Body of pancreas (tissue), 4 donors: Measurements from ENCODE around the gene ADAM33. TPM values are rescaled to one million over a fixed set of nuclear protein-coding genes. Genes with fewer than 3 reads are reported as not detected.

ENCODE experiments used
- ATAC-seq: fragments of 150-250 bp; one replicate; pipeline ENCODE4 v1.9.1; 2016
- DNase-seq, 4 donors: peaks; one replicate each; pipeline ENCODE4 v3.0.0-alpha.2; 2019
- H3K27ac ChIP-seq, 4 donors: fragments of 200-600 bp; sonication (generic); 1 replicate in 3 of 4; 2 replicates in 1 of 4; pipeline versions ENCODE4 v1.5.1 to v1.6.1; 2016 to 2019; ENCODE audit warnings: mild to moderate bottlenecking in 1 of 4, mixed read lengths in 1 of 4, moderate library complexity in 1 of 4
- H3K27me3 ChIP-seq, 2 donors: fragments of 200-600 bp; sonication (generic); one replicate each; pipeline ENCODE4 v1.6.0; 2016; ENCODE audit warnings: mild to moderate bottlenecking in 1 of 2
- H3K36me3 ChIP-seq, 2 donors: fragments of 200-600 bp; sonication (generic); replicated peaks in 1 of 2; 2 replicates each; pipeline ENCODE4 v1.5.1; 2016; ENCODE audit warnings: low read depth in 2 of 2; ENCODE audit not compliant: insufficient read depth in 1 of 2
- H3K4me1 ChIP-seq: fragments of 200-600 bp; sonication (generic); one replicate; pipeline ENCODE4 v1.6.0; 2016
- H3K4me3 ChIP-seq, 2 donors: fragments of 200-600 bp; sonication (generic); 1 replicate in 1 of 2; 2 replicates in 1 of 2; pipeline ENCODE4 v1.5.1; 2016 to 2019
- H3K9me3 ChIP-seq, 3 donors: fragments of 200-600 bp; sonication (generic); 1 replicate in 2 of 3; 2 replicates in 1 of 3; pipeline ENCODE4 v1.5.1; 2016
- POLR2A ChIP-seq, 3 donors: fragments of 450-650 bp; IDR thresholded peaks; one replicate each; pipeline ENCODE4 v1.6.1; 2016; ENCODE audit warnings: antibody characterized with exemption in 3 of 3, mild to moderate bottlenecking in 2 of 3
- WGBS, 2 donors: methylation state at CpG; one replicate each; pipeline ENCODE4 v1.1.5; 2017; 5-methylcytosine and 5-hydroxymethylcytosine counted together
- intact Hi-C: fragments of 100-400 bp; cut with DNase I; formaldehyde crosslinking; loops from one replicate; pipeline ENCODE4 v1.15.1; 2023
- total RNA-seq, 2 donors: library from RNA; depleted of rRNA; stranded (reverse); fragments of >200 nt; gene quantifications; one replicate each; pipeline ENCODE4 v1.1.0, GENCODE V29; 2016
- TF ChIP-seq, protein P1 (sequence below), 7 experiments: fragments of 450-650 bp in 4 of 7; fragments of 200-600 bp in 3 of 7; sonication (generic) in 3 of 7; IDR thresholded peaks; one replicate each; pipeline ENCODE4 v1.5.1; 2016 to 2019; ENCODE audit warnings: antibody characterized with exemption in 7 of 7

ADAM33 gene
- total RNA-seq, 2 donors from 2014 or later = 11.2 to 29.0 TPM

DNA sequence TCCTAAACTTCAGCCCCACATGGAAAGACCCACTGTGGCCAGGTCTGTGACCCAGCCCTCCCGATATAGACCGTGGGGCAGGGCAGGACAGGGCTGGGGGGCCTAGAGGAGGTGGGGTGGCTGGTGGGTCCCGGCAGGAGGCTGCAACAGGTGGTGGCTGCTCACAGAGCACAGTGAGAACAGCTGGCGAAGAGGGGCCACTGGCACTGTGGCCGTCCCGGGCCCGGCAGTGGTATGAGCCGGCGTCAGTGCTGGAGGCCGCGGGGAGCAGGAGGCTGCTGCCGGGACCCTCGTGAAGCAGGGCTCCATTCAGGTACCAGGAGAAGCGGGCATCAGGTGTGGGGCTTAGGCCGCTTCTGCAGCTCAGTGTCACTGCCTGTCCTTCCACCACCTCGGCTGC lies 17.2 kb upstream of the ADAM33 start:
- TF ChIP-seq, protein P1, sequence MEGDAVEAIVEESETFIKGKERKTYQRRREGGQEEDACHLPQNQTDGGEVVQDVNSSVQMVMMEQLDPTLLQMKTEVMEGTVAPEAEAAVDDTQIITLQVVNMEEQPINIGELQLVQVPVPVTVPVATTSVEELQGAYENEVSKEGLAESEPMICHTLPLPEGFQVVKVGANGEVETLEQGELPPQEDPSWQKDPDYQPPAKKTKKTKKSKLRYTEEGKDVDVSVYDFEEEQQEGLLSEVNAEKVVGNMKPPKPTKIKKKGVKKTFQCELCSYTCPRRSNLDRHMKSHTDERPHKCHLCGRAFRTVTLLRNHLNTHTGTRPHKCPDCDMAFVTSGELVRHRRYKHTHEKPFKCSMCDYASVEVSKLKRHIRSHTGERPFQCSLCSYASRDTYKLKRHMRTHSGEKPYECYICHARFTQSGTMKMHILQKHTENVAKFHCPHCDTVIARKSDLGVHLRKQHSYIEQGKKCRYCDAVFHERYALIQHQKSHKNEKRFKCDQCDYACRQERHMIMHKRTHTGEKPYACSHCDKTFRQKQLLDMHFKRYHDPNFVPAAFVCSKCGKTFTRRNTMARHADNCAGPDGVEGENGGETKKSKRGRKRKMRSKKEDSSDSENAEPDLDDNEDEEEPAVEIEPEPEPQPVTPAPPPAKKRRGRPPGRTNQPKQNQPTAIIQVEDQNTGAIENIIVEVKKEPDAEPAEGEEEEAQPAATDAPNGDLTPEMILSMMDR (IDR thresholded peaks at IDR 0.05) = no peak
- TF ChIP-seq POLR2A (IDR thresholded peaks at IDR 0.05) = no peak
- ATAC-seq (no peak), DNase-seq (no peak)
- Histone ChIP-seq H3K27me3 (no peaks in the 10 kb centered on the region), H3K27ac (no peak overlapping the region), H3K4me1 (no peaks in the 10 kb centered on the region), H3K4me3 (no peak overlapping the region), H3K36me3 (no peaks in the 10 kb centered on the region), H3K9me3 (no peaks in the 10 kb centered on the region)
- 83% methylated on average over 16 of the region's 16 CpGs; no CpG with 5 or more reads in 1 of the 2 donors for WGBS, 2 donors
- intact Hi-C loops = no loop called here

- WGBS, 2 donors = 57 to 77% methylated on average over 3 to 6 of the region's 6 CpGs
- Histone ChIP-seq H3K9me3 (no peaks in the 10 kb centered on the region), H3K27ac (no peak overlapping the region), H3K36me3 (no peaks in the 10 kb centered on the region), H3K4me3 (no peak overlapping the region), H3K27me3 (no peaks in the 10 kb centered on the region), H3K4me1 (no peaks in the 10 kb centered on the region)
- intact Hi-C loops = no loop called here
- no peak for TF ChIP-seq POLR2A (IDR thresholded peaks at IDR 0.05)
- TF ChIP-seq, protein P1 (IDR thresholded peaks at IDR 0.05) = no peak
- ATAC-seq = no peak
- DNase-seq = no peak
These were observed 16.8 kb upstream of the ADAM33 start for GRCh38 chr20:3698591-3699001.

DNA sequence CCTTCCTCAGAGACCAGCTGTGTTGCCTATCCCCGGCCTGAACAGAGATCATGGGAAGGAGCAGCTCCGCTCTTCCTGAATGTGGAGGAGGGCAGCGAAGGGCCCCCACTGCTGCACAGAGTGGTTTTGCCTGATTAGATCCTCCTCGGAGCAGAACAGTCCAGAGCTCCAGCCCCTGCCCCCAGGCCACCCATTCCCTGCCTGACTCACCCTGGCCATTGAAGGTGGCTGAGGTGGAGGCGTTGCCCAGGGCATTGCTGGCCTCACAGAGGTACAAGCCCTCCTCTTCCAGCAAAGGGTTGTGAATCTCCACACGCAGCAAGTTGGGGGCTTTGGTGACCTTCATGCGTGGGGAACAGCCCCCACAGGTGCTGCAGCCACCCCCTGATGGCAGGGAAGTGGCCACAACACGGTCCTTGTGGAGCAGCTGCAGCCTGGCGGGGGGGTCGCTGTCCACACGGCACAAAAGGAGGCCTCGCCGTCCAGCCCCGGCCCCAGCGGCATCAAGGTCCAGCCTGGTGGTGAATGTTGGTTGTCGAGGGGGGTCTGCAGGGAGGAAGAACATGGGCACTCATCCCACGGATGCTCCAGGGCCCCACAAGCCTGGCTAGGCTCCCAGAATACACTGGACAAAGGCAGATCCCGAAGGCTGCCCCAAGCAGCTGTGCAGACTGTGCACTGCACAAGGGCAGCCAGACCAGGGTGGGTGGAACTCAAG lies 15.9 kb upstream of the ADAM33 start:
- Histone ChIP-seq H3K4me1 (no peaks in the 10 kb centered on the region), H3K9me3 (no peaks in the 10 kb centered on the region), H3K4me3 (no peak overlapping the region), H3K27ac (no peak overlapping the region), H3K36me3 (no peaks in the 10 kb centered on the region), H3K27me3 (no peaks in the 10 kb centered on the region)
- DNase-seq (no peak), ATAC-seq (no peak)
- TF ChIP-seq, protein P1 (IDR thresholded peaks at IDR 0.05) = no peak
- TF ChIP-seq POLR2A (IDR thresholded peaks at IDR 0.05) = no peak
- intact Hi-C loops = no loop called here
- 58 to 79% methylated on average over 6 to 17 of the region's 18 CpGs for WGBS, 2 donors

- no peaks in the 10 kb centered on the region for H3K36me3 ChIP-seq
- H3K4me3 ChIP-seq = no peak overlapping the region
- WGBS, 2 donors = 69 to 74% methylated on average over 8 to 13 of the region's 15 CpGs
- DNase-seq (no peak), ATAC-seq (no peak)
- H3K4me1 ChIP-seq = no peaks in the 10 kb centered on the region
- no peak overlapping the region for H3K27ac ChIP-seq
- H3K27me3 ChIP-seq = no peaks in the 10 kb centered on the region
- TF ChIP-seq, protein P1 (IDR thresholded peaks at IDR 0.05) = no peak
- no peak for TF ChIP-seq POLR2A (IDR thresholded peaks at IDR 0.05)
- no peaks in the 10 kb centered on the region for H3K9me3 ChIP-seq
- intact Hi-C loops = no loop called here
These were observed 15.2 kb upstream of the ADAM33 start for GRCh38 chr20:3696745-3697587.
